Measurements from ENCODE around the gene LYST. TPM values are rescaled to one million over a fixed set of nuclear protein-coding genes. Genes with fewer than 3 reads are reported as not detected.

LYST gene
- total and polyA plus RNA-seq, 2 of the 8 experiments (the other 6 are each of a cell fraction or from before 2014, with no cell fraction given) = 0.29 to 0.58 TPM

GRCh38 chr1:235854347-235854746, 12.4 kb downstream of the LYST start:
- POLR2A ChIA-PET (ENCODE audit: partially characterized antibody) = interaction anchor here (0.6 kb wide), 1 partner anchor 114 kb away, joined by 3 read pairs; no protein-coding TSS in a partner anchor
- no peak overlapping the region for H3K27ac ChIP-seq (ENCODE audit: low read depth, low read length)
- no peak overlapping the region for H3K14ac ChIP-seq (ENCODE audit: insufficient read length)
- H2BK20ac ChIP-seq (ENCODE audit: low read length) = no peak overlapping the region
- no peak overlapping the region for H3K18ac ChIP-seq (ENCODE audit: extremely low read depth, low read length)
- H2BK12ac ChIP-seq (ENCODE audit: low read depth, low read length) = no peak overlapping the region
- no peak overlapping the region for H3K56ac ChIP-seq (replicated peaks; ENCODE audit: insufficient read length, low read depth, low read length)
- no peak overlapping the region for H4K91ac ChIP-seq (replicated peaks; ENCODE audit: insufficient read length, low read length)
- H4K5ac ChIP-seq (ENCODE audit: insufficient read length, low read depth, low read length) = no peak overlapping the region
- no peaks in the 10 kb centered on the region for H3K79me1 ChIP-seq (ENCODE audit: low read depth, low read length)
- H3K4ac ChIP-seq (replicated peaks; ENCODE audit: insufficient read length, low read depth, low read length) = no peak overlapping the region
- WGBS, 2 experiments (ENCODE audit: extremely low coverage in 1 of 2, insufficient coverage in 1 of 2, insufficient read length in 1 of 2, insufficient replicate concordance in 2 of 2, low coverage in 1 of 2, low lambda C conversion rate in 2 of 2, missing lambda C conversion rate in 1 of 2) = 78% methylated on average over 3 of the region's 3 CpGs; no CpG with 5 or more reads in 1 of the 2 experiments
- no peak overlapping the region for H2BK5ac ChIP-seq (ENCODE audit: low read depth, low read length)
- no peak overlapping the region for H3K23ac ChIP-seq (ENCODE audit: insufficient read length)
- no peak overlapping the region for H2AFZ ChIP-seq (ENCODE audit: low read length)
- H3K27me3 ChIP-seq (replicated peaks in 1 of 4; ENCODE audit: control insufficient read depth in 3 of 4, extremely low read depth in 1 of 4, insufficient read depth in 3 of 4, low read length in 3 of 4) = no peaks in the 10 kb centered on the region
- H3K79me2 ChIP-seq (ENCODE audit: control insufficient read depth in 1 of 2, insufficient read depth in 2 of 2, low read length in 2 of 2) = no peaks in the 10 kb centered on the region
- no peak overlapping the region for H3K9ac ChIP-seq (replicated peaks in 1 of 4; ENCODE audit: extremely low read depth in 1 of 4, low read depth in 3 of 4, low read length in 3 of 4)
- no peaks in the 10 kb centered on the region for H3K36me3 ChIP-seq (ENCODE audit: control insufficient read depth in 2 of 4, insufficient read depth in 4 of 4, low read length in 3 of 4)
- H3K9me3 ChIP-seq (ENCODE audit: insufficient read depth in 2 of 2, low read depth in 1 of 2, low read length in 1 of 2) = no peaks in the 10 kb centered on the region
- H3K23me2 ChIP-seq (ENCODE audit: low read depth, low read length) = no peaks in the 10 kb centered on the region
- H3K4me3 ChIP-seq (ENCODE audit: extremely low read depth in 1 of 4, insufficient read depth in 2 of 4, low read depth in 3 of 4, low read length in 4 of 4) = no peak overlapping the region
- no peak overlapping the region for H3K4me2 ChIP-seq (ENCODE audit: insufficient read depth in 1 of 2, low read depth in 2 of 2, low read length in 2 of 2)
- no peak overlapping the region for H4K8ac ChIP-seq (ENCODE audit: extremely low read depth, insufficient read depth, low read length)
- no peaks in the 10 kb centered on the region for H3K4me1 ChIP-seq (replicated peaks in 1 of 4; ENCODE audit: control insufficient read depth in 3 of 4, insufficient read depth in 4 of 4, low read length in 3 of 4)
- no peak overlapping the region for H2BK120ac ChIP-seq (replicated peaks; ENCODE audit: low read depth, low read length)
- H4K20me1 ChIP-seq (replicated peaks in 1 of 2; ENCODE audit: control insufficient read depth in 1 of 2, insufficient read depth in 2 of 2, low read length in 2 of 2) = no peaks in the 10 kb centered on the region
- FAIRE-seq = no peak
- H2BK15ac ChIP-seq (ENCODE audit: low read length) = no peak overlapping the region
- no peak overlapping the region for H2AK5ac ChIP-seq (ENCODE audit: low read depth, low read length)
- DNase-seq (ENCODE audit: low read depth in 1 of 2, low spot score in 2 of 2) = no peak
- CTCF ChIA-PET (ENCODE audit: partially characterized antibody) = interaction anchor here (1.0 to 2.8 kb wide), 3 partner anchors 9 to 11 kb away, joined by 4 to 11 read pairs (median 10); partner anchors contain the start of gene LYST
- TF ChIP-seq CREB1 (IDR thresholded peaks at IDR 0.05) (no peak), E2F6 (IDR thresholded peaks at IDR 0.05) (no peak), RXRA (IDR thresholded peaks at IDR 0.05; ENCODE audit: insufficient read depth, low read depth, low read length) (no peak), EGR1 (IDR thresholded peaks at IDR 0.05; ENCODE audit: borderline replicate concordance, low read depth, low read length) (no peak), TEAD4 (IDR thresholded peaks at IDR 0.05; ENCODE audit: low read depth, low read length) (no peak), BCL11A (IDR thresholded peaks at IDR 0.05; ENCODE audit: low read depth in 2 of 2, low read length in 2 of 2) (no peak), HDAC6 (IDR thresholded peaks at IDR 0.05; ENCODE audit: low read depth, low read length) (no peak), CBX5 (IDR thresholded peaks at IDR 0.05; ENCODE audit: low read depth, low read length) (no peak), CEBPB (IDR thresholded peaks at IDR 0.05; ENCODE audit: low read depth, low read length) (no peak), JUN (IDR thresholded peaks at IDR 0.05; ENCODE audit: low read depth, low read length) (no peak), NRF1 (IDR thresholded peaks at IDR 0.05; ENCODE audit: low read depth, low read length) (no peak), MAX (IDR thresholded peaks at IDR 0.05) (no peak), TAF1 (IDR thresholded peaks at IDR 0.05; ENCODE audit: low read depth, low read length) (no peak), SIN3A (conservative IDR thresholded peaks at IDR 0.05 in 1 of 2, IDR thresholded peaks at IDR 0.05 in 1 of 2; ENCODE audit: low read depth in 1 of 2, low read length in 2 of 2) (no peak), RBBP5 (IDR thresholded peaks at IDR 0.05; ENCODE audit: borderline replicate concordance, low read depth, low read length) (no peak)

Data from H1 (cell line).